GM19328 (cell line): Measurements from ENCODE around the gene KPNA5.
"Not testable (repeated sequence)": the region's sequence is repeated elsewhere in the genome, so short reads cannot be mapped to it uniquely, and the experiment has no call there.

ENCODE experiments used
- ATAC-seq: cut with Tn5 transposase; IDR thresholded peaks from one replicate; pipeline ENCODE4 v1.9.1; 2021; ENCODE audit warnings: mild to moderate bottlenecking, moderate library complexity; ENCODE audit not compliant: unreplicated experiment

Gene KPNA5

GRCh38 chr6:116697480-116697879, 16.5 kb downstream of the KPNA5 start:
- ATAC-seq: peak; percentile 47

GRCh38 chr6:116703888-116704287, 22.9 kb downstream of the KPNA5 start:
- ATAC-seq: not testable (repeated sequence)

- no peak for ATAC-seq
Observed at GRCh38 chr6:116705917-116706316, 24.9 kb downstream of the KPNA5 start.

GRCh38 chr6:116714296-116714695, 33.3 kb downstream of the KPNA5 start:
- ATAC-seq: no peak

DNA sequence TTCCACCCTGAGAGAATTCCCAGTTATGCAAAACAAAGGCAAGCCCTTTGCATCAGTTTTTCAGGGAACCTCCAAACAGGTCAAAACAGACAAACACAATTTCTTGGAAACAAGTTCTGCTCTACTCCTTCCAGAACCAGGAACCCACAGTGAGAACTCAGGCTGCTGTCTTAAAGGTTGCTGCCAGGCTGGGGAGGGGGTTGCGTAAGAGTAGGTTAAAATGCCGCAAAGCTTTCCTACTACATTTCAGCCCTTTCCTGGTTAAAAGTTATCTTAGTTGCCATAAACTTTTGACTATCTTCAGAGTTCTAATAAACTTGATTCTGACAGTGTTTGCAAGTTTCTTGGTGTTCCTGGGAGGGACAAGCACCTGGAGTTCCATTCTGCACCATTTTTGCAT, 33.8 kb downstream of the KPNA5 start:
- no peak for ATAC-seq

DNA sequence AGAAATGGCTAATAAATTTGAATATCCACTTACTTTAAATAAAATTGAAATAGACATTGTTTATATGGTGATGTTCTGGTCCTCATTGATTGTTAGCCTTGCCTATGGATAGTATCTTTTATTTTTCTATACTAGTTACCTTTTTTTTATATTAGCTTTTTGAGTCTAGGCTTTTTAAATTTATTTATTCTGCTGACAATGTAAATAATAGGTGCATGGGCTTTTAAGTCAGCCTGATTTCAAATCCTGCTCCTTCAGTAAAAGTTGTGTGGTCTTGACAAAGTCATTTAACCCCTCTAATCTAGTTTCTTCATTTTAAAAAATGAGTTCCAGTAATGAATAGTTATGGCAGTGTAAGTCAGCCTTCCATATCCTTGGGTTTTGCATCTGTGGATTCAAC, 45.9 kb downstream of the KPNA5 start:
- ATAC-seq: no peak

DNA sequence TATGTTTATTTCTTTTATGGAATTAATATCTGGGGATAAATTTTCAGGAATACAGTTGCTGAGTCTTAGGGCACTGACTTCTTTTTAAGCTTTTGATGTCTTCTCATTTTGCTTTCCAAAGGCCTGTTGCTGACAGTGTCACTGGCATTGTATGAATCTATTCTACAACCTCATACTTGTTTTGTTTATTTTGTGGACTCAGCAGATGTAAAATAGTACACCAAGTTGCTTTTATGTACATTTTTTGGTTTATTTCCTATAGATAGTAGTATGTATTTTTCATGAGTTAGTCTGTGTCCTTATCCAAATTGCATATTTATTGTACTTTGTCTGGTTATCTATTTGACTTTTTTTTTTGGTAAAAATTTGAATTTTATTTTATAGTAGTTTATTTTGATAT, 49.5 kb downstream of the KPNA5 start:
- no peak for ATAC-seq

DNA sequence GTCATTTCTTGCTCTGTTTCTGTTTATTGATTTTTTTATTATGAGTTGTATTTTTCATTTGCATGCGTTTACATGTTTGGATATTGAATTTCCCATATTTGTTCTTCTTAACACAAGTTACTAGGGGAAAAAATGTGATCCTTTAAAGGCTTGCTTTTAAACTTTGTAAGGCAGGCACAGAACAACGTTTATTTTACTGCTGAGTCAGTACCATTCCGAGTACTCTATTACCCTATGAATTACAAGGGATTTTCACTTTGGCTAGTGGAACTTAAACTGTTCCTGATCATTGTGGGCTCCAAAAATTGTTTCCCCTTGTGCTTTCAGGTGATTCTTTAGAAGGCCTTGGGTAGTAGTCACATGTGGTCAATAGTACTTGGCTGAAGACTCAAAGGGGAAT, 56.0 kb downstream of the KPNA5 start:
- ATAC-seq: no peak

GRCh38 chr6:116740486-116740885, 59.5 kb downstream of the KPNA5 start:
- ATAC-seq: not testable (repeated sequence)

DNA sequence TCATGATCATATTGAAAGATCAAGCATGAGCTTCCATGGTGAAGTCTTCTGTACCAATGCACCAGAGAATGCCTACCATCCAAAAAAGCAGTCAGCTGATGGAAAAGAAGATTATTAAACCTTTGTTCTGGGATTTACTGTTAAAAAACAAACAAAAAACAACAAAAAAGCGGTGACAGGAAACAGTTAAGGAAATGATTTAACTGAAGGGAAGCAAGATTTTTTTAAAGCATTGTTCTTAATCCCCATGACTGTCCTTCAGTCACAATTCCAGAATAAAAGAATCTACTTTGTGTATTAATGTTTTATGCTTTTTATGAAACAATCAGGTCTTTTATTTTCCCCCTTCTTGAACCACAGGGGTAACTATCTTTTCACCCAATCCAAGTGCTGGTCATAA, 60.6 kb downstream of the KPNA5 start:
- no peak for ATAC-seq

GRCh38 chr6:116745176-116745575, 64.2 kb downstream of the KPNA5 start:
- ATAC-seq: no peak

DNA sequence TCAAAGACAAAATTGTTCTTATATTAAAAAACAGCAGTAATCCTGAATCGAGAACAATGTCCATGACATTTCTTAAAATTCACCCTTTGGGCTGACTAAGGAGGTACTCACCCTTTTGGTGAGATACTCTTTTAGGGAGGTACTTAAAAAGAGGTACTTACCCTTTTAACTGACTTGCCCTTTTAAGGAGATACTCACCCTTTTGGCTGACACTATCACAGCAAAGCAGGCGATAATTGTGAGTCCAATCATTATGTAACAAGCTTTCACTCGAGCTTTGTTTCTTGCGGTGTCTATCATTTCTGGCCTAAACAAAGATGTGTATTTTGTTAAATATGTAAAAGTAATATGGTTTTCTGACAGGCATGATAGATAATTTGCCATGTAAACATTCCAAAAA, 80.8 kb downstream of the KPNA5 start:
- ATAC-seq: no peak

- no peak for ATAC-seq
Observed at GRCh38 chr6:116762235-116762634, 81.2 kb downstream of the KPNA5 start.

- no peak for ATAC-seq
Observed at GRCh38 chr6:116763048-116763447, 82.0 kb downstream of the KPNA5 start.

DNA sequence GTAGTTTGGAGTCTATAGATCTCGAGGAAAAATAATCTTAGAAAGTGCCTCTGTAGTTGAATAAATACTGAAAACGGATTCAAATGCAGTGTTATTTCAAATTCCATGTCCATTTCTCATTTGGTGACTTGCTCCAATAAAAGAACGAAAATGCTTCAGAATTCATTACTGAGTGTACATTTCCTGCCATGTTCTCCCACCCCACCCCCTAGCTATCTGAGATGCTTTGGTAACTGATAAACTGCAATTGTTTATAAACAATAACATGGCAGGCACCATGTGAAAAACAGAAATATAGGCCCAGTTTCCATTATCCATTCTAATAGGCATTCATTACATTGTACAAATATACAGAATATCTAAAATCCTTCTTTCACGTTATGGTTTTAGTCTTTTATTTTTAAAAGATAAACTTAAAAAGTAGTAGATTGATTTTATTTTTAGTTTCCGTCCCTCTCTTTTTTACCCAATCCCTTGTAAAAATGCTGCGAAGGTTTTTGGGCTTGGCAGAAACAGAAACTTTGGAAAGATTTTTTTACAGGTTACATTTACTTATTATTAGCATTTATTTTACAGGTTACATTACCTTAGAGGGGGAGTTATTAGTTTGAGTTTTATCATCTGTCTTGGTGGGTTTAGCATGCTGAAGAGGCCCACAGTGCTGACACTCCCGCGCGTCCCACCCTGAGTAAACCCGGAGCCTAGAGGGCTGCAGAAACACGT, 83.1 kb downstream of the KPNA5 start:
- ATAC-seq: no peak

GRCh38 chr6:116764629-116764960, 83.6 kb downstream of the KPNA5 start:
- no peak for ATAC-seq

- no peak for ATAC-seq
Observed at GRCh38 chr6:116764961-116765841, 84.2 kb downstream of the KPNA5 start, which contains the start of gene FAM162B. TSS of gene FAM162B (minus strand) at chr6:116765719. CDS start at chr6:116765576, 143 bp downstream.

GRCh38 chr6:116766506-116767176, 85.6 kb downstream of the KPNA5 start:
- no peak for ATAC-seq

GRCh38 chr6:116767715-116768114, 86.7 kb downstream of the KPNA5 start:
- ATAC-seq: no peak

- no peak for ATAC-seq
Observed at GRCh38 chr6:116772450-116772849, 91.4 kb downstream of the KPNA5 start.

- no peak for ATAC-seq
Observed at GRCh38 chr6:116773886-116774285, 92.9 kb downstream of the KPNA5 start.
